Skin epidermis (tissue), 12 donors: ENCODE results near the gene ARL8A.

Experiments
- H3K27ac ChIP-seq, 21 experiments: fragments of 200-600 bp; sonication (generic) in 11 of 21; one replicate each; pipeline ENCODE4 v1.5.0; 2020; ENCODE audit warnings: mild to moderate bottlenecking in 3 of 21, inconsistent platforms in 2 of 21, moderate library complexity in 2 of 21
- H3K4me3 ChIP-seq, 7 experiments: fragments of 200-600 bp; sonication (generic) in 2 of 7; one replicate each; pipeline ENCODE4 v1.5.0; 2020; ENCODE audit warnings: inconsistent platforms in 2 of 7, mild to moderate bottlenecking in 2 of 7, moderate library complexity in 1 of 7

ARL8A gene

DNA sequence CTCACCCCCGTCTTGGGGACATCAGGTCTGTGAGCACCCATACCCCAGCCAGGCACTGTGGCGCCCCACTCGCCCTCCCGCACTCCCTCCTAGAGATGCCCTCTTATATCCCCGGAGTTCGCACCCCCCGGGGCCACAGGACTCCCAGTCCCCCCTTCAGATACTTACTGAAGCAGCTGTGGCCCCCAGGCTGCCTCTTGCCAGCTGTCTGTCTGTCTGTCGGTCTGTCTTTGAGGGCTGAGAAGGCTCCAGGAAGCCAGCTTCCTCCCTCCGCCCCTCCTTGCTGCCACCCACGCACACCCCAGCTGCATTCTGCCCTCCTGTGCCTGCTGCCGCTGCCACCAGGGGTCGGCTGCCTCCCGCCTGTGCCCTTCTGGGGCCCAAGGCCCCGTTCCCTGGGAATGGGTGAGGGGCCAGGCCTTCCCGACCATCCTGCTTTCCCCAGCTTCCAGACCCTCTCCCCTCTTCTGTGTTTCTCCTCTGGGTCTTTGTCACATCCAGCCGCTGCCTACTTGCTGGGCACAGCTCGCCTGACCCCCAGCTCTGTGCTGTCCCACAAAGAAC lies 15.9 kb upstream of the ARL8A start, which contains the start of gene PTPN7:
TSS of gene PTPN7 (minus strand) at position 226 of the 564 bp plus-strand sequence. CDS start 1,200 bp downstream, outside the sequence.
- peak within 1 kb of the TSS; percentile 20 to 46 (median 38) for H3K4me3 ChIP-seq
- H3K27ac ChIP-seq: peak within 1 kb of the TSS in 19 of 21 experiments; percentile 5 to 94 (median 70)

- Histone ChIP-seq H3K4me3 (peak overlapping the region; percentile 20 to 46 (median 38)), H3K27ac (peak overlapping the region in 19 of 21 experiments; percentile 5 to 94 (median 70))
Observed at GRCh38 chr1:202159534-202160371, 15.2 kb upstream of the ARL8A start.

DNA sequence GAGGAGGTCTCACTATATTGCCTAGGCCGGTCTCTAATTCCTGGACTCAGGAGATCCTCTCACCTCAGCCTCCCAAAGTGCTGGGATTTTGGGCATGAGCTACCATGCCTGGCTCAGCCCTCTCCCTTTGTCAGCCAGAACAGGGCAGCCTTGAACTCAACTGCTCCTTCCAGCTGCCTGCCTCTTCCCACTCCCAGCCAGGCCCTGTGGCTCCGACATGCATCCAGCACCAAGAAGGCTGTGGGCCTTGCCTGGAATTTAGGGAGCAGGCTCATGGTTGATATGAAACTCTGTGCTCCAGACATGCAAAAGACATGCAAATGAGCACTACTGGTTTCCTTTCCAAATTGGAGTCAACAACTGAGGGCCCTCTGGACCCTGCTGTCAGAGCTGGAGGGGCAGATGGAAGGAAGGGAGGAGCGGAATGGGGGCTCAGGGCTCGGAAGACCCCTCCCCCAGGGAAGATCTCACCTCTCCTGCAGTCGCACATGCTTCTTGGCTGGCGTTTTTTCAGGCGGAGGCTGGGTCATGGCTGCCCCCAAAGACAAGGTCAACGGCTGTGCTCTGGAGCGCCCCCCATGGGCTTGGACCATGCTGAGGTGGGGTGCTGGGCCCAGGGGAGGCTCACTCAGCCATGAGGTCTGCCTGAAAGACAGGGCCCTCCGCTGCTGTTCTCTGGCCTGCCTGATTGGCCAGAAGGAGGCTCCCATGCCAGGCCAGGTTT lies 14.4 kb upstream of the ARL8A start:
- peak overlapping the region in 14 of 21 experiments; percentile 18 to 94 (median 82) for H3K27ac ChIP-seq
- peak overlapping the region; percentile 20 to 46 (median 38) for H3K4me3 ChIP-seq

GRCh38 chr1:202157945-202158344 lies 13.4 kb upstream of the ARL8A start:
- H3K4me3 ChIP-seq: no peak overlapping the region
- peak overlapping the region in 1 of 21 experiments; percentile 1 for H3K27ac ChIP-seq

GRCh38 chr1:202156590-202156989 lies 12.1 kb upstream of the ARL8A start:
- Histone ChIP-seq H3K4me3 (no peak overlapping the region), H3K27ac (no peak overlapping the region)

- no peak overlapping the region for H3K4me3 ChIP-seq
- no peak overlapping the region for H3K27ac ChIP-seq
Observed at GRCh38 chr1:202155478-202156021, 11.0 kb upstream of the ARL8A start.

DNA sequence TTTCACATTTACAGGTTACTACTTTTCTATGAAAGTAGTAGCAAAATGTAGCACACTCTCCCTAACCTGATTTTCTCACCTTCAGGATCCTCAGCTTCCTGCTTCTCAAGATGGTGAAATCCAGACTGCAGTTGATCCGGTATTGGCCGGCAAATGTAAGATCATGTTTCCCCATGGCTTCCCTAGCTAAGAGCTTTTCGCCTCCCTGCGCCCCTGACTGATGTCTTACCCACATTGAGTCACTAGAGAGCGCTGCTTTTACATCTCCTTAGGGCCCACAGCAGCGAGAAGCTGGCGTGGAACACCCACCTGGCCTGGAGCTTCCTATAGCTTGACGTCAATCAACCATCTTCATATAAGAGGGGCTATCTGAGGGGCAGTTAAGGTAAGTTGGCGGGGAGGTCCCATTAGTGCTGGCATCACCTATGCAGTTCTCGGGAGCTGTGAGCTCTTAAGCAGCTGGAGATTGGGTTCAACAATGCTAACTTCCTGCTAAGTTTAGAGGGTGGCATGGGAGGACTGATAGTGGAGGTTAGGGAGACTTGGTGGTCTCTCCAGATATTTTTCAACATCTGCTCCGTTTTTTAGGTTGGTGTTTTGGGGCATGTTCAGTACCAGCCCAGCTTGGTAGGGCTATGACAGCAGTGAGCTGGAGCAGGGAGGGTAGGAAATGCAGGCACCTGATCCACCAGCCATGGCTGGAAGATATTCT lies 10.4 kb upstream of the ARL8A start:
- H3K27ac ChIP-seq: no peak overlapping the region
- H3K4me3 ChIP-seq: no peak overlapping the region

- no peak overlapping the region for H3K27ac ChIP-seq
- H3K4me3 ChIP-seq: no peak overlapping the region
Observed at GRCh38 chr1:202154148-202154765, 9.7 kb upstream of the ARL8A start.

DNA sequence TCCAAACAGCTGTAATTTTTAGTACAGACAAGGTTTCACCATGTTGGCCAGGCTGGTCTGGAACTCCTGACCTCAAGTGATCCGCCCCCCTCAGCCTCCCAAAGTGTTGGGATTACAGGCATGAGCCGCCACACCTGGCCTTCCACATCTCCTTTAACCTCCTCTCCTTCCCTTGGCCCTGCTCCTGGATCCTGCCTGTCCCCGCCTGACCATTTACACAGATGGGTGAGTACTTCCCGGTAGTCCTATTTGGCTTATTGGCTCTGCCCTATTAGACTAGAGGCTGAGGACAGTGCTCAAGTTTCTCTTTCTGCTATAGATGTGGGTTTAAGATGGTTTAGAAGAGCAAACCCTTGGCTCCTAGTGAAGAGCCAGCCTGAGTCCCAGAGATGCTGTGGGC lies 8.7 kb upstream of the ARL8A start:
- H3K4me3 ChIP-seq: no peak overlapping the region
- H3K27ac ChIP-seq: no peak overlapping the region

- no peak overlapping the region for H3K27ac ChIP-seq
- H3K4me3 ChIP-seq: no peak overlapping the region
Observed at GRCh38 chr1:202152399-202152798, 7.9 kb upstream of the ARL8A start.

GRCh38 chr1:202151045-202151444 lies 6.5 kb upstream of the ARL8A start:
- Histone ChIP-seq H3K4me3 (no peak overlapping the region), H3K27ac (no peak overlapping the region)

DNA sequence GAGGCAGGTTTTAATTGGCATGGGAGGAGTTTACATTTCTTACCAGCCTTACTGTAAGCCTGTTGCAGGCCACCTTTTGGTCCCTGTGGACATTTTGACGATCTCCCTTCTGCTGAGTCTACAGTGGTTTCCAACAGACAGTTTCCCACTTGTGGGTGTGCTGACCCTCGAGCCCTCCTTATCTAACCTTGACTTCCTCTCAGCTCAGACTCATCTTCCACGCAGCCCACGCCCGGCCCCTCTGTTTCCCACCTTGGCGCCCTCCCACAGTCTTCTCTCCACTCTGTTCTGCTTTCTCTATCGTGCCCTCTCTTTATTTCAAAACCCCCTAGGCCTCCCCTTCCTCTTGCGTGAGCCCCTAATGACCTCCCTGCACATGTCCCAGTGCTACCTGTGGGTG lies 6.1 kb upstream of the ARL8A start:
- H3K27ac ChIP-seq: no peak overlapping the region
- no peak overlapping the region for H3K4me3 ChIP-seq

DNA sequence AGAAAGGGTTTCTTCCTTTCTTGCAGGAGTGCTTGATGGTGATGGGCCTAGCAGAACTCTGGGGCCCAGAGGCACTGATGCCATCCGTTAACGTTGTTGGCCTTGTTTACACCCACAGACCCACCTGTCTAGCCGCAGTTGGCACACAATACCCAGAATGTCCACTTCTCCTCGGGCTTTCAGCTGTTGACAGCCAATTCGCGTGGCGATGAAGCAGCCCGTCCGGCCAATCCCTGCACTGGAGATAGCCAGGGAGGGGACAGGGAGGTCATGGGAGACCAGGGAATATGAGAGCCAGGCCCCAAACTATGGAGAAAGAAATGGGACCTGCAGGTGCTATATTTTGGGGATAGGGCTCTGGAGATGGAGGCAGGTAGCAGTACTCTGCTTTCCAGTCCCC lies 5.7 kb upstream of the ARL8A start:
- H3K4me3 ChIP-seq: no peak overlapping the region
- H3K27ac ChIP-seq: no peak overlapping the region

GRCh38 chr1:202149566-202149965 lies 5.0 kb upstream of the ARL8A start:
- no peak overlapping the region for H3K27ac ChIP-seq
- H3K4me3 ChIP-seq: no peak overlapping the region

- Histone ChIP-seq H3K4me3 (no peak overlapping the region), H3K27ac (no peak overlapping the region)
Observed at GRCh38 chr1:202148391-202148790, 3.9 kb upstream of the ARL8A start.

GRCh38 chr1:202146993-202147392 lies 2.5 kb upstream of the ARL8A start:
- Histone ChIP-seq H3K27ac (no peak overlapping the region), H3K4me3 (no peak overlapping the region)

DNA sequence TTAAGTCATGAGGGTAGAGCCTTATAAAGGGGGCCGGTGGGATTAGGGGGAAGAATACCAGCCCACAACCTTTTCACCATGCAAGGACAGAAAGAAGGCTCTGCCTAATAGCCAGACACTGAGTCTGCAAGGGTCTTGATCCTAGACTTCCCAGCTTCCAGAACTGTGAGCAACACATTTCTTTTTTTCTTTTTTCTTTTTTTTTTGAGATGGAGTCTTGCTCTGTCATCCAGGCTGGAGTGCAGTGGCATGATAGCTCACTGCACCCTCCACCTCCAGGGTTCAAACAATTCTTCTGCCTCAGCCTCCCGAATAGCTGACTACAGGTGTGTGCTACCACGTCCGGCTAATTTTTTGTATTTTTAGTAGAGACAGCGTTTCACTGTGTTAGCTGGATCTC lies 1.7 kb upstream of the ARL8A start:
- Histone ChIP-seq H3K27ac (no peak overlapping the region), H3K4me3 (no peak overlapping the region)

DNA sequence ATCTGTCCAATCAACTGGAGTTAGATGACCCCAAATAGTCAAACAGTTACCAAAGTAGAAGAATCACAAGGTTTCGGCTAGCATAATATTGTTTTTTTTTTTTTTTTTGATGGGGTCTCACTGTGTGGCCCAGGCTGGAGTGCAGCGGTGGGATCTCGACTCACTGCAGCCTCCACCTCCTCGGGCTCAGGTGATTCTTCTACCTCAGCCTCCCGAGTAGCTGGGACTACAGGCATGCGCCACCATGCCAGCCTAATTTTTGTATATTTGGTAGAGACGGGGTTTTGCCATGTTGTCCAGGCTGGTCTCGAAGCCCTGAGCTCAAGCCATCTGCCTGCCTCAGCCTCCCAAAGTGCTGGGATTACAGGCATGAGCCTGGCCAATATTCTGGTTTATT lies 1.2 kb upstream of the ARL8A start:
- H3K4me3 ChIP-seq: peak overlapping the region in 1 of 7 experiments; percentile 97
- peak overlapping the region in 1 of 21 experiments; percentile 98 for H3K27ac ChIP-seq

DNA sequence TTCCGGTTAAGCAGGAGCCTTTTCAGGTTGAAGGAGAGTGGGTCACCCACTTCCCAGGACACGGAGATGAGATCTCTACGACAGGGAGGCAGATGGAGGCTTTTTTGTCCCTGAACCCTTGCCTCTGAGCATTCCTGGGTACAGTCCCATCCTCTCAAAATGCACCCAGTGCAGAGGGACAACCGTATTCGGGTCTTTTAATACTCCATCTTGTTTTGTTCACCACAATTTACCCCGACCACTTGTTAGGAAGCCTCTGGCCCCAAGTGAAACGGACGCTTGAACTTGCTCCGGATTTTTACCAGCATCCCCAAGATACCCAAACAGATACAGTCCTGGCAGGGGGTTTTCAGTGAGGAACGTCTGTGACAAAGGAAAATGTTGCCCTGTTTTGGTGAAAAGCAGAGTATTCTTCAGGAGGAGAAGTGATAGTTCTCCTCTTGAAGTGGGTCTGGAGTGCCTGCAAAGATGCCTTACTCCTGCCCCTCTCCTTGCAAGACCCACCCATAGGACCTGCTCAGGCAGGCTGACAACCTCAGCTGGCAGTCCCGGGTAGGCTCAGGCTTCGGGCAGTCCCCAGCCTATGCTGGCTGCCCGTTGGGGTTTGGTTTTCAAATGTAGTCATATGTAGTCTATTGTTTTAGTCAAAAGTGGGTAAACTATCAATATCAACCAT lies 669 bp upstream of the ARL8A start:
- Histone ChIP-seq H3K27ac (peak overlapping the region; percentile 37 to 98 (median 93)), H3K4me3 (peak overlapping the region; percentile 78 to 97 (median 86))
